Cardiac septum (tissue), 1 donor: ENCODE results near the gene DLG2. TPM values are rescaled to one million over a fixed set of nuclear protein-coding genes. Genes with fewer than 3 reads are reported as not detected.
"Not testable (repeated sequence)": the region's sequence is repeated elsewhere in the genome, so short reads cannot be mapped to it uniquely, and the experiment has no call there.

Experiments used
- DNase-seq: peaks from one replicate; pipeline ENCODE4 v3.0.0-alpha.2; 2020; ENCODE audit warnings: low spot score
- intact Hi-C: fragments of 100-400 bp; cut with DNase I; formaldehyde crosslinking; loops from one replicate; pipeline ENCODE4 v1.14.0; 2022
- total RNA-seq: library from RNA; stranded (reverse); fragmentation: NEBNext Ultra II Directional; extraction: Animal tissue kit (Norgen Biotek cat#: 25700); gene quantifications from one replicate; pipeline ENCODE4 v1.2.1, GENCODE V29; 2021
- donor health status: DM: no; HTN: no; CAD: no.

DLG2 gene
- total RNA-seq, 1 donor from 2014 or later = 9.9 TPM

DNA sequence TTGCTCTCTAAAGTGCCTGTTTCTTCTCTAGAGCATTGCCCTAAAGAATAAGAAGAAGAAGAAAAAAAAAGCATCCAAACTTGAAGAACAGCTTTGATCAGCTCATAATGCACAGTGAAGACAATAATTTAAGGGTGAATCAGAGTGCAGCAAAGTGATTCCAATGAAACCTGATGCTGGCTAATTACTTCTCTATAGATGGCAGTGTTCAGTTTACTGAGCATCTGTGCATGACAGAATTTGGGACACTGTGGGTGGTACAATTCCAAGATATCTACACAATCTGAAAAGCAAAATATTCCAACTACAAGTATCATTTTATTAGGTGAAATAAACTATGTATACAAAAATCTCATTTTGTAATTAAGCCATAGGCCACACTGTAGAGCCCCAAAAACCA is 1890.5 kb downstream of the DLG2 start:
- DNase-seq = no peak
- intact Hi-C loops = no loop called here

DNA sequence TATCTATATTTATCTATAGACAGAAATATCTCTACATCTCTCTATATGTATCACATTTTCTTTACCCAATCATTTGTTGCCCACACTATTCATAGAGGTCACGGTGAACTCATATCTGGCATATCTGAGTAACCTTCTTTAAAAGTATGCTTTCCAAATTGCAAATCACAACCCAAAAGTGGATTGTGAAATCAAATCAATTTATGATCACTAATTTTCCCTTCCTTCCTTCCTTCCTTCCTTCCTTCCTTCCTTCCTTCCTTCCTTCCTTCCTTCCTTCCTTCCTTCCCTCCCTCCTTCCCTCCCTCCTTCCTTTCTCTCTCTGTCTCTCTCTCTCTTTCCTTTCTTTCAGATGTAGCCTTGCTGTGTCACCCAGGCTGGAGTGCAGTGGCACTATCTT is 1893.0 kb downstream of the DLG2 start:
- no peak for DNase-seq
- intact Hi-C loops = no loop called here

DNA sequence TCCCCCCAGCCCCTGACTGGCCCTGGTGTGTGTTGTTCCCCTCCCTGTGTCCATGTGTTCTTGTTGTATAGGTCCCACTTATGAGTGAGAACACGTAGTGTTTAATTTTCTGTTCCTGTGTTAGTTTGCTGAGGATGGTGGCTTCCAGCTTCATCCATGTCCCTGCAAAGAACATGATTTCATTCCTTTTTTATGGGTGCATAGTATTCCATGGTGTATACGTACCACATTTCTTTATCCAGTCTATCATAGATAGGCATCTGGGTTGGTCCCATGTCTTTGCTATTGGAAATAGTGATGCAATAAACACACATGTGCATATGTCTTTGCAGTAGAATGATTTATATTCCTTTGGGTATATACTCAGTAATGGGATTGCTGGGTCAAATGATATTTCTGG is 1895.9 kb downstream of the DLG2 start:
- intact Hi-C loops, DNase-seq: not testable (repeated sequence)

DNA sequence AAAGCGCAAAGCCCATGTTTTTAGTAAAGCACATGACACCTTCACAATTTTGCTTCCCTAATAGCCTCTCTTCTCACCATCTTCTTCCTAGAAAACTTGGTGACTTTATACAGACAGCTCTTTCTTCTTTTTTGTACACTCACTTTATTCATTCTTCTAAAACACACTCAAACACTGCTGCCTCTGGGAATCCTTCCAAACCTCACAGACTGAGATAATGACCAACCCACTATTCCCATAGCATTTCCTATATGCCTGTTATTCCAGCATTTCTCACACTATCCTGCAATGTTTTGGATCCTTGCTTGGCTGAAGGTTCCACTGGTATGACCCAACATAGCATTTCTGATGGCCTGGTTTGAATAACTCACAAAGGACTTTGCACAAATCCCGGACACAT is 1898.9 kb downstream of the DLG2 start:
- intact Hi-C loops = loop anchor here (10.0 kb wide), 1 partner anchor 433 kb away; no protein-coding TSS in a partner anchor
- no peak for DNase-seq

DNA sequence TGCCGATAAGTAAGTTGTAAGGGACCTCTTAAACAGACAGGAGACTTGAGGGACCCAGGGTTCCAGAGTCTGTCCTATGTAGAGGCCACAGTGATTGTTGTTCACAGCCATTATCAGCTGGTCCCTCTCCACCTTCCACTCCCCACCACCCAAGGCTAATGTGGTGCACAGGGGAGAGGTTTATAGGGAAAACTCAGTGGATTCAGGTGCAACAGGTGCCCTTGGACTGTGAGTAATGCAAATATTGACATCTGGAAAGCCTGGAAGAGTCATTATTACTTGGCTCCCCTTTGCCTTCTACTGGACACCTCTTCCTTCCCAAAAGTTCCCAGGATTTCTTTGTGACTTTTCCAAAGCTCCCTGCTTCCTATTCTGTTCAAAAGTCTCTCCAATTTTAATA is 1899.9 kb downstream of the DLG2 start:
- intact Hi-C loops = loop anchor here (10.0 kb wide), 1 partner anchor 432 kb away; no protein-coding TSS in a partner anchor
- no peak for DNase-seq

DNA sequence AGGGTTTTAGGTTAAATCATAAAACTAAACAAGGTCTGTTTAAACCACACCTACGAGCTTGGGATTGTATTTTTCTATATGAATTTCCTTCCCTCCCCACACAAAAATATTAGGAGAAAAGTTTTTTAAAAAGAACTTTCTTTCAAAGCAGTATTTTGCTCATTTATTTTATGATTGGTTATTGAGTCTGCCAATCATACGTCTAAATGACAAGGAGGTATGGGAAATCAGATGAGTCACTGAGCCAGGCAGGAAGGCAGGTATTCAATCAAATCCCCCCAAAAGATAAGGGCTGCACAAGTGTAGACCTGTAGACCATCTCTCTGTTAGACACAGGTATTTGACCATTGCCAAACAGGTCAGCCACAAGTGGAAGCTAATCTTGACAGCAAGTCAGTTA is 1900.8 kb downstream of the DLG2 start:
- no peak for DNase-seq
- intact Hi-C loops = loop anchor here (10.0 kb wide), 1 partner anchor 432 kb away; no protein-coding TSS in a partner anchor

DNA sequence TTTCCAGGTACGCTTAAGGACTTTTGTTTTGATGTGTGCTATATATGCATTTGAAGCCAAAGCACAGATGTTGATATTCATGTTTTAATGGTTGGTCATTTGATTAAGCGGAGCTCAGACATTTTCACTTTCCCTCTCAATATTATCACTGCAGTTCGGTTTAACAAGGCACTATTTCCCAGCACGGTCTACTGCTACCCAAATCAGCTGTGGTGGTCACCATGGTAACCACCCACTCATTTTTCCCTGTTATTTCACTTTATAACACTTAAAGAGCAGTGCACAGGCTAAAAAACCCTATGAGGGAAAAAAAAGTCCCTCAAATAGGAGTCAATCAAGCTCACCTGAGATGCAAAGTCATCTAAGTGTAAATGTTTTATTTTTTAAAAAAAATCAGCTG is 1901.4 kb downstream of the DLG2 start:
- intact Hi-C loops = loop anchor here (10.0 kb wide), 1 partner anchor 431 kb away; no protein-coding TSS in a partner anchor
- DNase-seq = no peak

DNA sequence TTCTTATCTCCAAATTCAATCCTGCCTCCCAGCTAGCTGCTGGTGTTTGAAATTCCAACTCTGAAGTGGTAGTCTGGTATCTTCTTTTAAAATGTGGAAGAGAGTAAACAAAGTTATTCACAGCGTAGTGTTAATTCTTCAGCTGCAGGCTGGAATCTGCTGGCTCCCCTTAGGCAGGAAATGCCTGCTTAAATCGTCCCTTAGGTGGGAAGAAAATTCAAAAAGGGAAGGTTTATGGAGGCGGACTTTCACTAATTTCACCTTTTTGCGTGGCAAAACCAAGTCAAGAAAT is 1901.9 kb downstream of the DLG2 start:
- intact Hi-C loops = loop anchor here (10.0 kb wide), 1 partner anchor 430 kb away; no protein-coding TSS in a partner anchor
- no peak for DNase-seq

DNA sequence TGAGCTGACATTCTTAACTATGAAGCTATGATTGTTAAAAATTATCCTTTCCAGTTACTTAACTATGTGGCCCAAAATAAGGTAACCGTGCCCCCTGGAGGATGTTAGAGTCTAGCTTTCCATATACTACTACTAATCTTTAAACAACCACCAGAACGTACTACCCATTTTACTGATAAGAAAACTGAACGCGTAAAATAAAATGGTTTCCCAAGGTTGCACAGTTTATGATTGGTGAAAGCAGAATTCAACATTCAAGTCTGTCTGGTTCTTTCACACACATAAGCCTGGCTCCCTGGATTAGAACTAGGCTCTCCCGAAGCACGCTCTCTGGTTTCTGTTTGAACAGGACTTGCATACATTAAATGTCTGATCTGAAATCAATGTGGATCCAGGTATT is 1903.1 kb downstream of the DLG2 start:
- no peak for DNase-seq
- intact Hi-C loops = loop anchor here (10.0 kb wide), 1 partner anchor 429 kb away; no protein-coding TSS in a partner anchor

DNA sequence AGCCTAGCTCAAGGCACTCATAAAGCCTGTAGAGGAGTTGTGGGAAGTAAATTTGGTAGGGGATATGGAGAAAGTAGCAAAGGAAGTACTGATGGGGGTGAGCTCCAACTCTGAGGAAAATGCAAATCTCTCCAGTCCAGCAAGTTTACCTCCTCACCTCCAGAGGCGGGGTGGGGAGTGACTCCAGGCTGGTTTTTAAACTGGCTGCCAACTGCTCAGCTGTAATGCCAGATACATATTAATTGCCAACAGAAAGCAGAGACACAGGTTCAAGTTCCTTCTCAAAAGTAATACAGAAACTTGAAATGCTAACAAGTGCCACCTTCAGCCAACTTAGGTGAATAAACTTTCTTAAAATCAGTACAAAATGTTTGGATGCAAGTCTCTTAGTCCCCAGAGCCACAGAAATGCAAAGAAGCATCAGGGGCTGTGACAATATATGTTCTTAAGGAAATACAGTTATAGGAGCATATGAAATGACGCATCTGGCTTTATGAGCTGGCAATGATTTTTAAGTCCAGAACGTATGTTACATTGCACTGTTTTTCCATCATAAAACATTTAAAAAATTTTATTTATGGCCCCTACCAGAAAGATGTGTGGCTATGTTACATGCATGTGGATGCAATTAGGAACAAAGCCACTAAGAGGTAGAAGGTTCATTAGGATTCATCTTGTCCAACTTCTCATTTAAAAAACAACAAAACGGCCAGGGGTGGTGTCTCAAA is 1904.6 kb downstream of the DLG2 start:
- intact Hi-C loops = loop anchor here (10.0 kb wide), 1 partner anchor 428 kb away; no protein-coding TSS in a partner anchor
- DNase-seq = no peak

DNA sequence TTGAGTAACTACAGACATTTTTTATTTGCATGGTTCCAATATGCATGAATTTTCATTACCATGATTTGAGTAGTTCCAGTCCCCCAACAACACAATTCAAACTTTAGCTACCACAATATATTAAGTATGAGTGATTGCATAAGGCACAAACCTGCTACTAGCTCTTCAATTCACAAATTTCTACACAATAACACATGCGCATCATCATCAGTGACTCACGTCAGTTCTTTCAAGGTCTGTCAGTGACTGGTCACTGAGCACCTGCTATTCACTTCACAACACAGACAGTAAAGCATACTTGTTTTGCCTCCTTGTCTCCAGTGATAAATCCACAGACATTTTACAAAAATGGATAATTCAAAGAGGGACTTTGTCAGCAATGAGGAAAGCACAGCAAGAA is 1905.9 kb downstream of the DLG2 start:
- DNase-seq = no peak
- intact Hi-C loops = loop anchor here (10.0 kb wide), 1 partner anchor 426 kb away; no protein-coding TSS in a partner anchor

DNA sequence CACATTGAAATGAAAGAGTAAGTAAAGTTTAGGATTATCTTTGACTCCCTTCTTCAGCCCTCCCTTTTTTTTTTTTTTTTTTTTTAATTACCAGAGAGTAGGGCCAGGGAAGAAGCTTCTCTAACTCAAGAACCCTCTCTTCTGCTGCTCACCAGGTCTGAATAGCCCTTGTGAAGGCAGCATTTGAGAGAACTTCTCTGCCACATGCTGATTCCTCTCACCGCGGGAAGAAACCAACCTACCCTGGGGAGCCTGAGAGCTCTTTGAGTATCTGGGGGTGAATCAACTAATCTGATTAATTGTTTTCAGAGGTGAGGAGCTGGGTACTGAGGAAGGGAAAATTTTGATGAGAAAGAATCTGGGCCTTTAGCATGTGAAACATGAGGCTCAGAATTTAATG is 1906.5 kb downstream of the DLG2 start:
- DNase-seq = no peak
- intact Hi-C loops = loop anchor here (10.0 kb wide), 1 partner anchor 426 kb away; no protein-coding TSS in a partner anchor

DNA sequence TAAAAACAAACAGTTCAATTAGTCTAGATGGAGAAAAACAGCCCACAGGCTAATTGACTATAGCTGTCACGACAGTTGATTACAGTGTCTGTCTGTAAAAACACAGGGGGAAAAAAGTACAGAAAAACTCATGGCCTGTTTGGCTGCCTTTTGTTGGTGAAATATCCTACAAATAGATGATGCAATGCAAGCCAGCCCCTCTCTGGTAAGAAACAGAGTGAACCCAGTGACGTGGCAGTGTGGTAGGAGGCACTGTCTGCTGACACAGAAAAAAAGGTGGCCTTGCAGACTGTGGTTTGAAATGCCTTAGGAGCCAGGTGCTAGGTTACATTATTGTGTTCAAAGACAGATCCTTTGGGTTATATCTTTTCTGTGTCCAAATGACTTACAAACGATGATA is 1909.6 kb downstream of the DLG2 start:
- intact Hi-C loops = no loop called here
- DNase-seq = no peak

DNA sequence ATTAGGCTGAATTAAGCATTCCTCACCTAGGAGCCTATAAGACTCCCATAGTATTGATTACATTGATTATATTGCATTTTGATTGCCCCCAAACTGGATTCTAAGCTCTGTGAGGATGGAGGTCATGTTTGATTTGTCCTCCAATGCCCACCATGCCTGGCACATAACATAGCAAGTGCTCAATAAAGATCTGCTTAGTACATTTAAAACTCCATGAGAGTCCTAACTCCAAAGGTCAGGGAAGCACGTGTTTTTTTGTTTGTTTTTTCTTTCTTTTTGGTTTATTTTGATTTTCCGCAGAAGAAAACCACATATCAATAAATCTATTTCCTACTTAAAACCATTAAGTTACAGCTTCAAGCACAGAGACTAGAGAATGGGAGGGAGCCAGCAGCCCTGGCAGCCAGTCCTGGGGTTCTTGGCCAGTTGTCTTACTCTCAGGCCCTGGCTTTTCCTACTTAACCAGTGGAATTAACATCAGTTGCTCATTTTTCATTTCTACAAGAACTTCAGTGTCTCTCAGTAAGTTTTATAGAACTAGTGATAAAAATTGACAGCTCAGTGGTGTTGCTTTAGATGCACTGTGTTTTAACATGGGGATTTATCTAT is 1911.1 kb downstream of the DLG2 start:
- DNase-seq = no peak
- intact Hi-C loops = no loop called here

DNA sequence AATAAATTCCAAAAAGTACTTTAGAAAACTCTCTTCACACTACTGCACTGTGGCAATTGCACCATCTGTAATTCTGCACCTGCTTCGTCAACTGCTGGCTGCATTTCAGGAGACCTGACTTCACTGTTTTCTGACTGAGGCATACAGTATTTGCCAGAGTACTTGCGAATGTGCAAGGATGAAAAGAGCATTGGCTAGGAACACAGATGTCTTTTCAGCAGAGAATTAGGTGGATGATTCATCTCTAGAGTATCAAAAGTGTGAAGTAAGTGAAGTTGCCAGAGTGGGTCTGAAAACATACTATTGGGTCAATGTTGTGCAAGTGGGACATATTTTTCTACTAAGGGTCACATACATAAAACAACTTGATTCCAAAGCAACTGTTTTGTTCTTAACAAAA is 1913.4 kb downstream of the DLG2 start:
- no peak for DNase-seq

DNA sequence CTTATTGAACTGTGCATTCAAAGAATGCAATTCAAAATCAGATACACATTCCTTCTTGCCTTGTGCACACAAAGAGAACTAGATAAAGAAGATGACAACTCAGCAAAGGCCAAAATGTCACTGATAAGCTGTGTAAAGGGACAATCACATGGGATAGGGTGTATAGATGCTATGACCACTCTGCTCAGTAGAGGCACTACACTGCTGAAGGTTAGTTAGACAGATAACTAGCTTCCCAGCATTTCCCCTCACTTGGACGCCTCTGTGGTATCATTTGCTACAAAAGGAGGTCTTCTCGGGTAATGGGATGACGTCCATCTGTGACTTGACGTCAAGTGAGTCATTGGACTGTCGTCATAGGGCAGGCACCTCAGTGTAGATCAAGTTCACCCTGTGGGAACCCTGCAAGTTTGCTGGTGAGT is 1916.0 kb downstream of the DLG2 start:
- intact Hi-C loops = no loop called here
- no peak for DNase-seq

More for the DNA sequence above, 1913.4 kb downstream of the DLG2 start:
- intact Hi-C loops = no loop called here

DNA sequence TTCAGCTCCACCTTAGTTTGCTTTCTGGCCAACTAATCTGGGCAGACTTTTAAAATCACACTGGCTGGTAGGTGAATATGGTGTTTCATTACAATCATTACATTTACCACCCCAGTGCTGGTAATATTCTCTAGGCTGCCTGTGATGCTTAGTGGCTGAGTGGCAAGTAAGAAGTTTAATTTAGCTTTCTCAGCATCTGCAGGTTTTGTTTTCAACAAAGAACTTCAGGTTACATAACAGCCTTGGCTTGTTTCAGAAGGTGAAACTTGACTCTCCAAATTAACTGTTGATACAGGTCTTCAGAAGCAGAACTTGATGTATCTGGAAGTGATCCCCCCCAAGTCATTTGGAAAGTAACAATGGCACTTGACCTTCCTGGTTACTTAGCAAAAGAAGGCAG is 1917.7 kb downstream of the DLG2 start:
- intact Hi-C loops = no loop called here

DNA sequence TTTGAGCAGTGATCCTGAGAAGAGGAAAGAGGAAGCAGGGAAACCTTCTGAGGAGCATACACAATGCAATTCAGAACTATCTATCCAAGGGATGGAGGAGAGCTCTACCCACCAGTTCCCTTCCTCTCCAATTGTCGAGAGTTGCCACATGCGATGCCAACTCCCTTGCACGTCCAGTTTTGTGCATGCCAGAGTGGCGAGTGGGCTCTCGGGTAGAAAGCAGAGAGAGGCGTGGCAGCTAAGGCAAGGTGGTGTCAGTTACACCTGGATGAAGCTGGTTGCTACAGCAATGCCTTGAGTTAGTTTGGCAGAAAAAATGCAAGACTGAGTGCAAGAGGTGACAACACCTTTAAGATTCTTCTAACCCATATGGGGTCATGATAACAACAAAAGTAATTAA is 1920.6 kb downstream of the DLG2 start:
- no peak for DNase-seq
- intact Hi-C loops = no loop called here

More for the DNA sequence above, 1917.7 kb downstream of the DLG2 start:
- no peak for DNase-seq

DNA sequence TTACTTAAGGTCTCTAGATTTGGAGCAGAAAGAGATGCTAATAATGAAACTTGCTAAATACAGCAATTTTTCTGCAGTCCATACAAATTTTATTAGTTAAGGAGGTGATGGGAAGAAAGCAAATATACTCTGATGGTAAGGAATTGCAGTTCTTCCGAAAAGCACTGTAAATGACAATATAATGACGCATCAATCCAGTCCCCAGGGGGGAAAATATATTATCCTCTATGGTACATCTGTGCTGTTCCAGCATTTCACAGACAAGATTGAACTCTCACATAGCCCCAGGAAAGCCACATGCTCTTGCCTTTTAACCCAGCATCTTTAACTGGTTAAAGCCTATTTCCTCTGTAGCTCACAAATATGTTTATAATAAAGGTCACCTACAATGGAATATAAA is 1924.3 kb downstream of the DLG2 start:
- intact Hi-C loops = no loop called here
- DNase-seq = no peak

DNA sequence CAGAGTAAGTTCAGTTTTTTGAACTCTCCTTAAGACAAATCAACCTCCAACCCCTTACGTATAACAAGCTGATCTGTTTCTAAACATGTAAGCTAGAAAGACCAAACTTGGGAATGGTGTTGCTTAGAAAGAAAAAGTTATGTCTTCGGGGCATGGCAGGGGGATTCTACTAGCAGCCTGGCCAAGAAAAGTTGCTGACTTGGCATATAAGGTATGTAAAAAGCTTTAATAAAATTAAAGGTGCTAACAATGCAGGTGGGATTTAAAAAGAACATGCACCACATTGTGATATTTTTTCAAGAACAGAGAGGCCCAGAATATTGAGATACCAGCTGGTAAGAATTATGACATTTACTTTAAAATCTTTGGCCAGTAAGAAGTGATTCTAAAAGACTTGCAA is 1929.6 kb downstream of the DLG2 start:
- intact Hi-C loops = no loop called here
- DNase-seq = no peak

DNA sequence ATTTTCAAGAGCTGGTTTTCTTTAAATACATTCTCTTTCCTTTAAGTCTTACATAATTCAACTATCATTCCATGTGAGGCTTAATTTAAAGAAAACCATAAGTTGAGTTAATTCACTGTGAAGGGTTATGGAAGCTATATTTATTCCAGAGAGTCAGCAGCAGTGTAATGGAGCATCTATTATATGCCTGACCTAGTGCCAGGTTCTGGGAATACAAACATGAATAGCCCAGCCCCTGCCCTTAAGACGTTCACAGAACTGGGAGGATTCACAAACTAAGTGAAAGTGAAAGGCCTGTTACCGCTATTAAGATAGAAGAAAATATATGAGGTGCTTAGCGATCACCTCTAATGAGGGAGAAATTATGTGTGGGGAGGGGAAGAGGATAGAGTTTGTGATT is 1932.1 kb downstream of the DLG2 start:
- intact Hi-C loops = no loop called here
- DNase-seq = no peak
